Fibroblast of lung (primary cell): ENCODE data around the gene SEMA6B. TPM values are rescaled to one million over a fixed set of nuclear protein-coding genes. Genes with fewer than 3 reads are reported as not detected.

Experiments
- DNase-seq, 2 donors: peaks; one replicate each; pipeline versions ENCODE4 v3.0.0 to v3.0.0-alpha.2; 2010; ENCODE audit warnings: low read depth in 2 of 2
- H2AFZ ChIP-seq: 2 replicates; pipeline ENCODE4 v1.5.1; 2012; ENCODE audit warnings: low read length, control low read depth, inconsistent platforms
- H3K27ac ChIP-seq: 2 replicates; pipeline ENCODE4 v1.5.1; 2011; ENCODE audit warnings: low read length, control low read depth; ENCODE audit not compliant: insufficient read depth
- H3K27me3 ChIP-seq: 2 replicates; pipeline ENCODE4 v1.5.1; 2011; ENCODE audit warnings: mild to moderate bottlenecking, low read length; ENCODE audit not compliant: control insufficient read depth, insufficient read depth
- H3K36me3 ChIP-seq: 2 replicates; pipeline ENCODE4 v1.5.1; 2011; ENCODE audit warnings: low read length; ENCODE audit not compliant: control insufficient read depth, insufficient read depth
- H3K4me1 ChIP-seq: 2 replicates; pipeline ENCODE4 v1.5.1; 2011; ENCODE audit warnings: low read length; ENCODE audit not compliant: control insufficient read depth, insufficient read depth; ENCODE audit errors: extremely low read depth
- H3K4me2 ChIP-seq: 2 replicates; pipeline ENCODE4 v1.5.1; 2011; ENCODE audit warnings: low read length, control low read depth; ENCODE audit not compliant: insufficient read depth; ENCODE audit errors: extremely low read depth
- H3K4me3 ChIP-seq, 4 experiments: fragments of 200-600 bp in 1 of 4; sonication (generic) in 1 of 4; replicated peaks in 1 of 4; 2 replicates each; pipeline ENCODE4 v1.5.1; 2011 to 2016; ENCODE audit warnings: low read length in 4 of 4, low read depth in 3 of 4, mild to moderate bottlenecking in 3 of 4, control low read depth in 2 of 4, inconsistent platforms in 1 of 4, mixed read lengths in 1 of 4; ENCODE audit not compliant: insufficient read depth in 1 of 4; ENCODE audit errors: control extremely low read depth in 1 of 4
- H3K79me2 ChIP-seq: 2 replicates; pipeline ENCODE4 v1.5.1; 2012; ENCODE audit warnings: mild to moderate bottlenecking, low read length, inconsistent platforms; ENCODE audit not compliant: control insufficient read depth, insufficient read depth
- H3K9ac ChIP-seq: 2 replicates; pipeline ENCODE4 v1.5.1; 2011; ENCODE audit warnings: mild to moderate bottlenecking, low read length, control low read depth; ENCODE audit not compliant: insufficient read depth
- H3K9me3 ChIP-seq: 2 replicates; pipeline ENCODE4 v1.5.1; 2012; ENCODE audit warnings: low read depth, low read length; ENCODE audit not compliant: control insufficient read depth, insufficient read depth
- H4K20me1 ChIP-seq: 2 replicates; pipeline ENCODE4 v1.5.1; 2011; ENCODE audit warnings: low read length; ENCODE audit not compliant: control insufficient read depth, insufficient read depth; ENCODE audit errors: extremely low read depth
- CTCF ChIP-seq, 2 donors: IDR thresholded peaks in 1 of 2; conservative IDR thresholded peaks in 1 of 2; 1 replicate in 1 of 2; 2 replicates in 1 of 2; pipeline ENCODE4 v1.5.1; 2011 to 2012; ENCODE audit warnings: low read length in 2 of 2, control low read depth in 1 of 2, inconsistent platforms in 1 of 2, low read depth in 1 of 2, mild to moderate bottlenecking in 1 of 2
- EZH2 ChIP-seq: IDR thresholded peaks from 2 replicates; pipeline ENCODE4 v1.5.1; 2012; ENCODE audit warnings: low read length, control low read depth, mild to moderate bottlenecking; ENCODE audit errors: missing control alignments
- polyA plus RNA-seq, 2 donors: library from polyadenylated mRNA; depleted of rRNA in 1 of 2; stranded (reverse) in 1 of 2; unstranded in 1 of 2; fragments of >200 nt; gene quantifications; 2 replicates each; pipeline ENCODE4 v1.2.1, GENCODE V29; 2011 to 2012; ENCODE audit warnings: missing spikeins in 1 of 2
- total RNA-seq: library from RNA; depleted of rRNA; stranded (reverse); fragments of >200 nt; gene quantifications from 2 replicates; pipeline ENCODE4 v1.2.1, GENCODE V29; 2014

Gene SEMA6B
- total and polyA plus RNA-seq, 2 donors (not counting 1 experiment from before 2014, with no cell fraction given), result under 0.01 to 0.31 TPM

GRCh38 chr19:4517451-4518057 is 41.9 kb downstream of the SEMA6B start:
- no peak overlapping the region for H3K9ac ChIP-seq
- DNase-seq, result no peak
- H3K4me3 ChIP-seq, result peak overlapping the region in 1 of 4 experiments; percentile 43
- H3K9me3 ChIP-seq, result no peaks in the 10 kb centered on the region
- no peaks in the 10 kb centered on the region for H4K20me1 ChIP-seq
- no peaks in the 10 kb centered on the region for H3K79me2 ChIP-seq
- no peak overlapping the region for H3K4me2 ChIP-seq
- no peaks in the 10 kb centered on the region for H3K27me3 ChIP-seq
- H3K36me3 ChIP-seq, result no peaks in the 10 kb centered on the region
- TF ChIP-seq CTCF (conservative IDR thresholded peaks at IDR 0.05 in 1 of 2, IDR thresholded peaks at IDR 0.05 in 1 of 2; ENCODE audit: low read depth in 1 of 2, low read length in 2 of 2) (no peak), EZH2 (no peak)
- H2AFZ ChIP-seq, result no peak overlapping the region
- H3K4me1 ChIP-seq, result no peaks in the 10 kb centered on the region
- H3K27ac ChIP-seq, result no peak overlapping the region

- Histone ChIP-seq H4K20me1 (no peaks in the 10 kb centered on the region), H3K9ac (no peak overlapping the region), H3K27ac (no peak overlapping the region), H3K4me2 (no peak overlapping the region), H3K4me1 (no peaks in the 10 kb centered on the region), H3K36me3 (no peaks in the 10 kb centered on the region), H3K79me2 (no peaks in the 10 kb centered on the region), H3K9me3 (no peaks in the 10 kb centered on the region), H3K4me3 (no peak overlapping the region), H3K27me3 (no peaks in the 10 kb centered on the region), H2AFZ (no peak overlapping the region)
- DNase-seq, result no peak
- TF ChIP-seq EZH2 (no peak), CTCF (conservative IDR thresholded peaks at IDR 0.05 in 1 of 2, IDR thresholded peaks at IDR 0.05 in 1 of 2; ENCODE audit: low read depth in 1 of 2, low read length in 2 of 2) (no peak)
These were observed 42.6 kb downstream of the SEMA6B start for GRCh38 chr19:4516939-4517300.

- H3K9ac ChIP-seq, result no peak overlapping the region
- H3K79me2 ChIP-seq, result no peaks in the 10 kb centered on the region
- no peak for DNase-seq
- no peaks in the 10 kb centered on the region for H3K4me1 ChIP-seq
- H3K4me2 ChIP-seq, result no peak overlapping the region
- TF ChIP-seq EZH2 (no peak), CTCF (conservative IDR thresholded peaks at IDR 0.05 in 1 of 2, IDR thresholded peaks at IDR 0.05 in 1 of 2; ENCODE audit: low read depth in 1 of 2, low read length in 2 of 2) (no peak)
- H3K9me3 ChIP-seq, result no peaks in the 10 kb centered on the region
- no peak overlapping the region for H2AFZ ChIP-seq
- H3K27ac ChIP-seq, result no peak overlapping the region
- H4K20me1 ChIP-seq, result no peaks in the 10 kb centered on the region
- H3K36me3 ChIP-seq, result no peaks in the 10 kb centered on the region
- H3K4me3 ChIP-seq, result no peak overlapping the region
- no peaks in the 10 kb centered on the region for H3K27me3 ChIP-seq
These were observed 43.1 kb downstream of the SEMA6B start for GRCh38 chr19:4516199-4516938.
